DOHH2 (cell line): Measurements from ENCODE around the gene MAML2.

Source experiments
- H3F3A ChIP-seq: fragments of 200-600 bp; sonication (generic), shearing (Covaris generic); 2 replicates; pipeline ENCODE4 v1.6.0; 2016; ENCODE audit warnings: antibody characterized with exemption, mild to moderate bottlenecking; ENCODE audit not compliant: control insufficient read depth, insufficient read depth
- H3K27ac ChIP-seq: fragments of 200-600 bp; sonication (generic); 2 replicates; pipeline ENCODE4 v1.5.1; 2014; ENCODE audit warnings: low read depth, mild to moderate bottlenecking, low read length, moderate library complexity
- H3K27me3 ChIP-seq: fragments of 200-600 bp; sonication (generic); 2 replicates; pipeline ENCODE4 v1.6.1; 2014; ENCODE audit warnings: mild to moderate bottlenecking, low read length, mixed read lengths; ENCODE audit not compliant: control insufficient read depth
- H3K36me3 ChIP-seq: fragments of 200-600 bp; sonication (generic); 2 replicates; pipeline ENCODE4 v1.6.1; 2014; ENCODE audit warnings: mild to moderate bottlenecking, low read length, moderate library complexity, mixed read lengths; ENCODE audit not compliant: control insufficient read depth
- H3K4me1 ChIP-seq: fragments of 200-600 bp; sonication (generic); 2 replicates; pipeline ENCODE4 v1.6.1; 2014; ENCODE audit warnings: mild to moderate bottlenecking, low read length, mixed read lengths; ENCODE audit not compliant: control insufficient read depth
- H3K4me2 ChIP-seq: fragments of 200-600 bp; sonication (generic); 2 replicates; pipeline ENCODE4 v1.6.0; 2014; ENCODE audit warnings: mild to moderate bottlenecking, low read length, moderate library complexity
- H3K4me3 ChIP-seq: fragments of 200-600 bp; sonication (generic); 2 replicates; pipeline ENCODE4 v1.5.1; 2014; ENCODE audit warnings: mild to moderate bottlenecking, low read length, mixed read lengths
- H3K79me2 ChIP-seq: fragments of 200-600 bp; sonication (generic); 2 replicates; pipeline ENCODE4 v1.6.1; 2014; ENCODE audit warnings: mild to moderate bottlenecking, low read length, mixed read lengths; ENCODE audit not compliant: control insufficient read depth
- H3K9me2 ChIP-seq: fragments of 200-600 bp; sonication (generic); replicated peaks from 2 replicates; pipeline ENCODE4 v1.6.1; 2014; ENCODE audit warnings: mild to moderate bottlenecking, low read length, mixed read lengths; ENCODE audit not compliant: control insufficient read depth
- H3K9me3 ChIP-seq: fragments of 200-600 bp; sonication (generic); 2 replicates; pipeline ENCODE4 v1.6.1; 2014; ENCODE audit warnings: antibody characterized with exemption, low read length, mixed read lengths; ENCODE audit not compliant: control insufficient read depth, insufficient read depth
- H4K20me1 ChIP-seq: fragments of 200-600 bp; sonication (generic); 2 replicates; pipeline ENCODE4 v1.6.0; 2014; ENCODE audit warnings: low read depth, mild to moderate bottlenecking, antibody characterized with exemption, low read length, moderate library complexity; ENCODE audit not compliant: control insufficient read depth, insufficient read depth
- EZH2phosphoT487 ChIP-seq: fragments of 200-600 bp; sonication (generic); IDR thresholded peaks from 2 replicates; pipeline ENCODE4 v1.6.1; 2017; ENCODE audit warnings: borderline replicate concordance, mild to moderate bottlenecking, antibody characterized with exemption, low read length, moderate library complexity, mixed read lengths
- TF ChIP-seq, protein P1 (sequence below): fragments of 200-600 bp; sonication (generic); IDR thresholded peaks from one replicate; pipeline ENCODE4 v1.5.1; 2014; ENCODE audit warnings: antibody characterized with exemption, mild to moderate bottlenecking, low read depth, low read length; ENCODE audit not compliant: poor library complexity, severe bottlenecking

The MAML2 gene

GRCh38 chr11:96055706-96056387 is 287.1 kb downstream of the MAML2 start:
- no peaks in the 10 kb centered on the region for H3F3A ChIP-seq
- H3K4me1 ChIP-seq, result no peaks in the 10 kb centered on the region
- H3K9me2 ChIP-seq, result no peaks in the 10 kb centered on the region
- H3K4me2 ChIP-seq, result no peak overlapping the region
- H3K4me3 ChIP-seq, result no peak overlapping the region
- no peaks in the 10 kb centered on the region for H3K9me3 ChIP-seq
- no peaks in the 10 kb centered on the region for H3K36me3 ChIP-seq
- no peaks in the 10 kb centered on the region for H4K20me1 ChIP-seq
- no peak overlapping the region for H3K27ac ChIP-seq
- no peaks in the 10 kb centered on the region for H3K79me2 ChIP-seq
- H3K27me3 ChIP-seq, result peaks cover 16% of the 10 kb centered on the region; the same call in 1 of the 2 replicates
- TF ChIP-seq, protein P1, sequence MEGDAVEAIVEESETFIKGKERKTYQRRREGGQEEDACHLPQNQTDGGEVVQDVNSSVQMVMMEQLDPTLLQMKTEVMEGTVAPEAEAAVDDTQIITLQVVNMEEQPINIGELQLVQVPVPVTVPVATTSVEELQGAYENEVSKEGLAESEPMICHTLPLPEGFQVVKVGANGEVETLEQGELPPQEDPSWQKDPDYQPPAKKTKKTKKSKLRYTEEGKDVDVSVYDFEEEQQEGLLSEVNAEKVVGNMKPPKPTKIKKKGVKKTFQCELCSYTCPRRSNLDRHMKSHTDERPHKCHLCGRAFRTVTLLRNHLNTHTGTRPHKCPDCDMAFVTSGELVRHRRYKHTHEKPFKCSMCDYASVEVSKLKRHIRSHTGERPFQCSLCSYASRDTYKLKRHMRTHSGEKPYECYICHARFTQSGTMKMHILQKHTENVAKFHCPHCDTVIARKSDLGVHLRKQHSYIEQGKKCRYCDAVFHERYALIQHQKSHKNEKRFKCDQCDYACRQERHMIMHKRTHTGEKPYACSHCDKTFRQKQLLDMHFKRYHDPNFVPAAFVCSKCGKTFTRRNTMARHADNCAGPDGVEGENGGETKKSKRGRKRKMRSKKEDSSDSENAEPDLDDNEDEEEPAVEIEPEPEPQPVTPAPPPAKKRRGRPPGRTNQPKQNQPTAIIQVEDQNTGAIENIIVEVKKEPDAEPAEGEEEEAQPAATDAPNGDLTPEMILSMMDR, result no peak
- no peak for TF ChIP-seq EZH2phosphoT487

- Histone ChIP-seq H3K36me3 (no peaks in the 10 kb centered on the region), H3K27ac (no peak overlapping the region), H3K79me2 (no peaks in the 10 kb centered on the region), H3F3A (no peaks in the 10 kb centered on the region), H4K20me1 (no peaks in the 10 kb centered on the region), H3K4me3 (no peak overlapping the region), H3K9me2 (no peaks in the 10 kb centered on the region), H3K9me3 (no peaks in the 10 kb centered on the region), H3K4me1 (no peaks in the 10 kb centered on the region), H3K27me3 (peaks cover 16% of the 10 kb centered on the region; the same call in 1 of the 2 replicates), H3K4me2 (no peak overlapping the region)
- TF ChIP-seq, protein P1, result peak; percentile 55
- TF ChIP-seq EZH2phosphoT487, result no peak
Observed at GRCh38 chr11:96054870-96055705, 287.9 kb downstream of the MAML2 start.

GRCh38 chr11:96052921-96053651 is 289.9 kb downstream of the MAML2 start:
- Histone ChIP-seq H3K9me2 (no peaks in the 10 kb centered on the region), H3K4me3 (no peak overlapping the region), H4K20me1 (no peaks in the 10 kb centered on the region), H3K4me1 (no peaks in the 10 kb centered on the region), H3K27me3 (peaks cover 16% of the 10 kb centered on the region; the same call in 1 of the 2 replicates), H3K9me3 (no peaks in the 10 kb centered on the region), H3K27ac (no peak overlapping the region), H3K4me2 (no peak overlapping the region), H3K79me2 (no peaks in the 10 kb centered on the region), H3F3A (no peaks in the 10 kb centered on the region), H3K36me3 (no peaks in the 10 kb centered on the region)
- TF ChIP-seq, protein P1, result no peak
- no peak for TF ChIP-seq EZH2phosphoT487
